GM18858 (cell line): ENCODE measurements around the gene APOM.

Source experiments
- ATAC-seq: cut with Tn5 transposase; IDR thresholded peaks from one replicate; pipeline ENCODE4 v1.9.1; 2021; ENCODE audit not compliant: unreplicated experiment

Gene APOM

DNA sequence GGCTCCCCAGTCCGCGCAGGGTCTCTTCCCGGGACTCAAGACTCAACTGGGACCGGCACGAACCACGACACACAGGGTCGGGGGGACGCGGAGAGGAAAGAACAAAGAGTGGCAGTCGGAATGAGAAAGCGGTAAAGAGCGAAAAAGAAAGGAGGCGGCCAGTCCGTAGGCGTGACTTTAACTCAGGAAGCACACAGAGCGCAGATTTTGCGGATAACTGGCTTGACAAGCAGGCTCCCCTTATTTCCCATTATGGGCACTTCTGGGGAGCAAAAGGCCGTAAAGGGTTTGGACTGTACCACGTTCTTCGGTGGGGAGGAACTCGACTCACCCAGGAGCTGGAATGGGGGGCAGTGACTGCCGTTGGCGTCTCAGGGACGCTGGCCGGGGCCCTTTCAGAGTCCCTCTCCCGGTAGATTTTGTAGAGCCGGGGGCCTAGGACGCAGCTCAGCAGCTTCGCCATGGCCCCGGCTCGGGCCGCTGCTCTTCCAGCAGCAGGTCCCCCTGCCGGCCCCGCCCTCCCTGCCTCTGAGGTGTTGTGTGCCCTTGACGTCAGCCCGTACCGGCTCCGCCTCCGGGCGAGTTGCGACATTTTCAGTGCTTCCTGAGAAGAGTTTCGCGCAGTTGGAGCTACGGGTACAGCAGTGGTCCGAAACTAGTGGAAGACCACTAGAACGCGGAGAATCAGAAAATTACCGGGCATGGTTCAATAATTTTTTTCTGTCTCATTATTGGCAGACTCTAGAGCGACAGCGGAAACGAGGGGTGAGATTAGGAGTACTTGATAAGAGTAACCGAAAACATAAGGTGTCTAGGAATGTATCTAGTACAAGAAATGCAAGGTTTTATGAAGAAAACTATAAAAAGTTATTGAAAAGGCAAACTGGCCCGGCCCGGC lies 47.4 kb downstream of the APOM start, which contains the start of gene ABHD16A:
Gene ABHD16A (minus strand): TSS at position 506 of the 898 bp plus-strand sequence. CDS start 43 bp downstream, at position 463.
- no peak for ATAC-seq

DNA sequence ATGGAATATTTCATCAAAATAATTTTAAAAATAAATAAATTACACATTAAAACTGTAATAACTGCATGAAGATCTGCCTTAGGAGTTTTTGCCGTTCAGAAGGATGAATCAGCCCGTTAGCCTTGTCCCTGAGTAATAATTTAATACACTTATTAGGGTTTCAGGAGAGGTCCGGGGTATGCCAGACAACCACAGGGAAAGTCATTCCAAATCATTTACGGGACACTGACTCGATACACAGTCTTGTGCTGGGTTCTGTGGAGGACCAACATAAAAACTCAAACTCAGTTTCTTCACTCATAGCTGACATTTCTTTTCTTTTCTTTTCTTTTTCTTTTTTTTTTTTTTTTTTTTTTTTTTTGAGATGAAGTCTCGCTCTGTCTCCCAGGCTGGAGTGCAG lies 50.2 kb downstream of the APOM start:
- ATAC-seq, result no peak

DNA sequence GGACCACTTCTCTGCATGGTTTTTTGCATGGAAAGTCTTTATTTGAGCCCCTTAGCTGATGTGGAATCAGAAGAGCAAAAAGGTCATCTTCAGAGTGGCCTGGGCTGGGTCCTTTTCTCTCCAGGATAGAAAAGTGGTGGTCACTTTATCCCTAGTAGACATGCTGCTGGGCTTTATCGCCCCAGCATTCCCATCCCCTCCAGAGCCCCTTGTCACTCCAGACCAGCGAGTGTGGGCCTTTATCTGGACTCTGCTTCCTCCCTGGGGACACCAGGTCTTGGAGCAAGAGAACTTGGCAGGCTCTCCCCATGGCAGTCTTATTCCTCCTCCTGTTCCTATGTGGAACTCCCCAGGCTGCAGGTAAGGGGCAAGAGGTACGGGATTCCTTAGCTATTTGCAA lies 50.9 kb downstream of the APOM start, which contains the start of gene LY6G6F:
Gene LY6G6F (plus strand): TSS at position 268 of the 400 bp plus-strand sequence. CDS start 41 bp downstream, at position 309.
- ATAC-seq, result no peak

DNA sequence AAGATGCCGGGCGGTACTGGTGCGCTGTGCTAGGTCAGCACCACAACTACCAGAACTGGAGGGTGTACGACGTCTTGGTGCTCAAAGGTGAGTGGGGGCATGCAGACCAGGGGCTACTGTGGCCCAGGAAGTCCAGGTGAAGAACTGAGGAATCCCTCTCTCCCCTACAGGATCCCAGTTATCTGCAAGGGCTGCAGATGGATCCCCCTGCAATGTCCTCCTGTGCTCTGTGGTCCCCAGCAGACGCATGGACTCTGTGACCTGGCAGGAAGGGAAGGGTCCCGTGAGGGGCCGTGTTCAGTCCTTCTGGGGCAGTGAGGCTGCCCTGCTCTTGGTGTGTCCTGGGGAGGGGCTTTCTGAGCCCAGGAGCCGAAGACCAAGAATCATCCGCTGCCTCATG lies 52.0 kb downstream of the APOM start:
- ATAC-seq, result no peak
